ENCODE measurements around the gene ILDR2. TPM values are rescaled to one million over a fixed set of nuclear protein-coding genes. Genes with fewer than 3 reads are reported as not detected.

The ILDR2 gene
- polyA plus RNA-seq, 1 of the 3 experiments (the other 2 are of a cell fraction) = 0.05 TPM

DNA sequence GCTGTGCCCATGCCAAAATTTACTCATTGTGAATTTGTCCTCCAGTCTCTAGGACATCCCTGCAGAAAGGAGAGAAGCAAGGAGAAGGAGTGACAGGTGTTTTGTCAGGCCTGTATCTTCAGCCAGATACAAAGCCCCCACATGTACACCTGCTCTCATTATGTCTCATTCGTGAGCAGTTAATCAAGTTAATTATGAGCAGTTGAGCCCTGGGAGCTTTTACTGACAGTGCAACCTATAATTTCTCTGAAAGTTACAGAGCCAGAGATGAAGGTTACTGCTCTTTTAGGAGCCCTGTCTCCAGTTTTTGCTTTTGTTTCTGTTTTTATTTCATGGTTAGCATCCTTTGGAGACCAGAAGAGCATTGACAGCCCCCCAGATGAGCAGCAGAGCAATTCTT, 5.0 kb upstream of the ILDR2 start:
- Histone ChIP-seq H3K4me1 (ENCODE audit: control insufficient read depth in 1 of 2, insufficient read depth in 2 of 2, low read depth in 1 of 2, low read length in 1 of 2) (peaks cover 0 to 2% of the 10 kb centered on the region in 2 experiments; a peak in 1 of 4 replicates), H4K20me1 (ENCODE audit: insufficient read depth) (no peaks in the 10 kb centered on the region), H3K27me3 (ENCODE audit: insufficient read depth) (peaks cover 22% of the 10 kb centered on the region), H2AFZ (ENCODE audit: low read depth) (no peak overlapping the region), H3F3A (replicated peaks; ENCODE audit: insufficient read depth) (no peaks in the 10 kb centered on the region), H3K4me2 (no peak overlapping the region), H3K9ac (no peak overlapping the region), H3K9me3 (no peaks in the 10 kb centered on the region), H3K4me3 (ENCODE audit: low read depth in 2 of 2, low read length in 1 of 2) (no peak overlapping the region), H3K79me2 (ENCODE audit: insufficient read depth) (no peaks in the 10 kb centered on the region), H3K27ac (ENCODE audit: low read depth in 2 of 2, low read length in 1 of 2) (no peak overlapping the region), H3K36me3 (replicated peaks in 1 of 2; ENCODE audit: control insufficient read depth in 1 of 2, insufficient read depth in 2 of 2, low read length in 1 of 2) (no peaks in the 10 kb centered on the region), H3K9me2 (no peaks in the 10 kb centered on the region)
- no peak for DNase-seq
- ChIA-PET POLR2A (no interaction called here), CTCF (interaction anchor here (1.0 to 2.9 kb wide), 3 partner anchors 13 to 79 kb away, joined by 4 to 10 read pairs (median 9); no protein-coding TSS in a partner anchor)
- 0% methylated on average over 1 of the region's 1 CpG for WGBS (ENCODE audit: low lambda C conversion rate)
- no peak for TF ChIP-seq MEF2A (IDR thresholded peaks at IDR 0.05; ENCODE audit: borderline replicate concordance, low read depth)
- TF ChIP-seq TCF12 (IDR thresholded peaks at IDR 0.05) = no peak
- no peak for TF ChIP-seq MXI1 (IDR thresholded peaks at IDR 0.05; ENCODE audit: low read depth, low read length)
- TF ChIP-seq NFIC (IDR thresholded peaks at IDR 0.05; ENCODE audit: borderline replicate concordance) = no peak
- TF ChIP-seq, protein P1, sequence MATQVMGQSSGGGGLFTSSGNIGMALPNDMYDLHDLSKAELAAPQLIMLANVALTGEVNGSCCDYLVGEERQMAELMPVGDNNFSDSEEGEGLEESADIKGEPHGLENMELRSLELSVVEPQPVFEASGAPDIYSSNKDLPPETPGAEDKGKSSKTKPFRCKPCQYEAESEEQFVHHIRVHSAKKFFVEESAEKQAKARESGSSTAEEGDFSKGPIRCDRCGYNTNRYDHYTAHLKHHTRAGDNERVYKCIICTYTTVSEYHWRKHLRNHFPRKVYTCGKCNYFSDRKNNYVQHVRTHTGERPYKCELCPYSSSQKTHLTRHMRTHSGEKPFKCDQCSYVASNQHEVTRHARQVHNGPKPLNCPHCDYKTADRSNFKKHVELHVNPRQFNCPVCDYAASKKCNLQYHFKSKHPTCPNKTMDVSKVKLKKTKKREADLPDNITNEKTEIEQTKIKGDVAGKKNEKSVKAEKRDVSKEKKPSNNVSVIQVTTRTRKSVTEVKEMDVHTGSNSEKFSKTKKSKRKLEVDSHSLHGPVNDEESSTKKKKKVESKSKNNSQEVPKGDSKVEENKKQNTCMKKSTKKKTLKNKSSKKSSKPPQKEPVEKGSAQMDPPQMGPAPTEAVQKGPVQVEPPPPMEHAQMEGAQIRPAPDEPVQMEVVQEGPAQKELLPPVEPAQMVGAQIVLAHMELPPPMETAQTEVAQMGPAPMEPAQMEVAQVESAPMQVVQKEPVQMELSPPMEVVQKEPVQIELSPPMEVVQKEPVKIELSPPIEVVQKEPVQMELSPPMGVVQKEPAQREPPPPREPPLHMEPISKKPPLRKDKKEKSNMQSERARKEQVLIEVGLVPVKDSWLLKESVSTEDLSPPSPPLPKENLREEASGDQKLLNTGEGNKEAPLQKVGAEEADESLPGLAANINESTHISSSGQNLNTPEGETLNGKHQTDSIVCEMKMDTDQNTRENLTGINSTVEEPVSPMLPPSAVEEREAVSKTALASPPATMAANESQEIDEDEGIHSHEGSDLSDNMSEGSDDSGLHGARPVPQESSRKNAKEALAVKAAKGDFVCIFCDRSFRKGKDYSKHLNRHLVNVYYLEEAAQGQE (IDR thresholded peaks at IDR 0.05; ENCODE audit: low read depth, low read length) = no peak
- TF ChIP-seq POLR2AphosphoS5 (IDR thresholded peaks at IDR 0.05; ENCODE audit: low read depth, low read length) = no peak
- no peak for TF ChIP-seq ZBTB33 (IDR thresholded peaks at IDR 0.05; ENCODE audit: borderline replicate concordance, low read depth)
- TF ChIP-seq EZH2phosphoT487 (IDR thresholded peaks at IDR 0.05; ENCODE audit: borderline replicate concordance, low read depth) = no peak
- TF ChIP-seq NRF1 (IDR thresholded peaks at IDR 0.05; ENCODE audit: low read depth, low read length) = no peak
- no peak for TF ChIP-seq PBX3 (IDR thresholded peaks at IDR 0.05)
- TF ChIP-seq GATA2 (CRISPR knock-in tag; IDR thresholded peaks at IDR 0.05) = no peak
- no peak for TF ChIP-seq RFX5 (IDR thresholded peaks at IDR 0.05; ENCODE audit: low read length)
- no peak for TF ChIP-seq FOXJ3 (CRISPR knock-in tag; IDR thresholded peaks at IDR 0.05)
- TF ChIP-seq FOXM1 (IDR thresholded peaks at IDR 0.05; ENCODE audit: low read depth) = no peak
- TF ChIP-seq, protein P2, sequence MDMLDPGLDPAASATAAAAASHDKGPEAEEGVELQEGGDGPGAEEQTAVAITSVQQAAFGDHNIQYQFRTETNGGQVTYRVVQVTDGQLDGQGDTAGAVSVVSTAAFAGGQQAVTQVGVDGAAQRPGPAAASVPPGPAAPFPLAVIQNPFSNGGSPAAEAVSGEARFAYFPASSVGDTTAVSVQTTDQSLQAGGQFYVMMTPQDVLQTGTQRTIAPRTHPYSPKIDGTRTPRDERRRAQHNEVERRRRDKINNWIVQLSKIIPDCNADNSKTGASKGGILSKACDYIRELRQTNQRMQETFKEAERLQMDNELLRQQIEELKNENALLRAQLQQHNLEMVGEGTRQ (IDR thresholded peaks at IDR 0.05; ENCODE audit: borderline replicate concordance, low read depth, low read length) = no peak
- TF ChIP-seq RXRA (IDR thresholded peaks at IDR 0.05; ENCODE audit: borderline replicate concordance, low read depth) = no peak
- TF ChIP-seq IRF3 (IDR thresholded peaks at IDR 0.05; ENCODE audit: low read depth, low read length) = no peak
